ENCODE data around the gene ACOT4. TPM values are rescaled to one million over a fixed set of nuclear protein-coding genes. Genes with fewer than 3 reads are reported as not detected.

The ACOT4 gene
- total and polyA plus RNA-seq, 2 donors (not counting 3 experiments of a cell fraction or from before 2014, with no cell fraction given): 0.46 to 0.69 TPM

DNA sequence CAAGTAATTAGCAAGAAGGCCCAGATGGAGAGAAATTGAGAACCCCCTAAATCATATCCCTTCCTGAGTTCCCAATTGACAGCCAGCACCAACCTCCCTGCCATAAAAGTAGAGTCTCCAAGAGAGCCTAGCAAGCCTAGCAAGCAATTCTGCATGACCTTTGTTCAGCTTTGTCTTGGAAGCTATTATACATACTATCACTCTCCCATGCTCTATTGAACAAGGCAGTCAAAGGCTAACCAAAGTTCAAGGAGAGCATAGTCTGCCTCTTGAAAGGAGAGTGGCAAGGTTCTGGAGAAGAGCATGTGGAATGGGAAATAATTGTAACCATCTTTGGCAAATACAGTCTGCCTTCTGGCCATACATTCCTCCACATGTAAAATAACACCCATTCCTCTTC is 7.8 kb downstream of the ACOT4 start:
- no peak for DNase-seq (ENCODE audit: low read depth, low spot score)
- H3K4me2 ChIP-seq (ENCODE audit: insufficient read depth, low read length): no peak overlapping the region
- ChIA-PET POLR2A (no interaction called here), CTCF (interaction anchor here (1.7 kb wide), 1 partner anchor 26 kb away, joined by 4 read pairs; no protein-coding TSS in a partner anchor)
- no peak for TF ChIP-seq POLR2AphosphoS5 (IDR thresholded peaks at IDR 0.05; ENCODE audit: insufficient read depth, low read depth, low read length)
- TF ChIP-seq GATA2 (IDR thresholded peaks at IDR 0.05; ENCODE audit: insufficient read depth, insufficient read length, low read depth, low read length): no peak
- TF ChIP-seq FOS (IDR thresholded peaks at IDR 0.05; ENCODE audit: borderline replicate concordance, insufficient read depth, low read length): no peak
- TF ChIP-seq POLR2A (IDR thresholded peaks at IDR 0.05; ENCODE audit: low read depth, low read length): no peak
- TF ChIP-seq, protein P1, sequence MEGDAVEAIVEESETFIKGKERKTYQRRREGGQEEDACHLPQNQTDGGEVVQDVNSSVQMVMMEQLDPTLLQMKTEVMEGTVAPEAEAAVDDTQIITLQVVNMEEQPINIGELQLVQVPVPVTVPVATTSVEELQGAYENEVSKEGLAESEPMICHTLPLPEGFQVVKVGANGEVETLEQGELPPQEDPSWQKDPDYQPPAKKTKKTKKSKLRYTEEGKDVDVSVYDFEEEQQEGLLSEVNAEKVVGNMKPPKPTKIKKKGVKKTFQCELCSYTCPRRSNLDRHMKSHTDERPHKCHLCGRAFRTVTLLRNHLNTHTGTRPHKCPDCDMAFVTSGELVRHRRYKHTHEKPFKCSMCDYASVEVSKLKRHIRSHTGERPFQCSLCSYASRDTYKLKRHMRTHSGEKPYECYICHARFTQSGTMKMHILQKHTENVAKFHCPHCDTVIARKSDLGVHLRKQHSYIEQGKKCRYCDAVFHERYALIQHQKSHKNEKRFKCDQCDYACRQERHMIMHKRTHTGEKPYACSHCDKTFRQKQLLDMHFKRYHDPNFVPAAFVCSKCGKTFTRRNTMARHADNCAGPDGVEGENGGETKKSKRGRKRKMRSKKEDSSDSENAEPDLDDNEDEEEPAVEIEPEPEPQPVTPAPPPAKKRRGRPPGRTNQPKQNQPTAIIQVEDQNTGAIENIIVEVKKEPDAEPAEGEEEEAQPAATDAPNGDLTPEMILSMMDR (IDR thresholded peaks at IDR 0.05; ENCODE audit: extremely low read depth in 1 of 2, insufficient read depth in 1 of 2, low read depth in 1 of 2, low read length in 2 of 2): no peak
- TF ChIP-seq JUN (IDR thresholded peaks at IDR 0.05; ENCODE audit: borderline replicate concordance, insufficient read depth, insufficient read length, low read depth): no peak
- TF ChIP-seq, protein P2, sequence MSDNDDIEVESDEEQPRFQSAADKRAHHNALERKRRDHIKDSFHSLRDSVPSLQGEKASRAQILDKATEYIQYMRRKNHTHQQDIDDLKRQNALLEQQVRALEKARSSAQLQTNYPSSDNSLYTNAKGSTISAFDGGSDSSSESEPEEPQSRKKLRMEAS (IDR thresholded peaks at IDR 0.05; ENCODE audit: insufficient read depth, insufficient read length): no peak
- TF ChIP-seq MYC (IDR thresholded peaks at IDR 0.05; ENCODE audit: low read depth, low read length): no peak
- no peak for TF ChIP-seq EZH2 (IDR thresholded peaks at IDR 0.05; ENCODE audit: borderline replicate concordance, low read depth, low read length, severe bottlenecking)
- BruUV-seq (replicated peaks): no TSS peak
- peaks cover 0 to 2% of the 10 kb centered on the region in 2 experiments for H3K27me3 ChIP-seq (ENCODE audit: control insufficient read depth in 2 of 2, insufficient read depth in 2 of 2, low read length in 2 of 2)
- H3K79me2 ChIP-seq (ENCODE audit: control insufficient read depth, insufficient read depth, low read length): no peaks in the 10 kb centered on the region
- intact Hi-C loops (cut with micrococcal nuclease) (no loop called here), dilution Hi-C loops (cut with MboI; ENCODE audit: extremely low pct_ligation_motif_present, low sequenced_read_pairs) (no loop called here)
- no peak for FAIRE-seq
- no peaks in the 10 kb centered on the region for H3K9me3 ChIP-seq (replicated peaks; ENCODE audit: control insufficient read depth, insufficient read depth, low read length)
- H3K4me1 ChIP-seq (ENCODE audit: control insufficient read depth, extremely low read depth, insufficient read depth, low read length): no peaks in the 10 kb centered on the region
- H4K20me1 ChIP-seq (replicated peaks; ENCODE audit: control insufficient read depth, extremely low read depth, insufficient read depth, low read length): no peaks in the 10 kb centered on the region
- H3K9me1 ChIP-seq (replicated peaks; ENCODE audit: control insufficient read depth, extremely low read depth, insufficient read depth, low read length): no peaks in the 10 kb centered on the region
- no peak overlapping the region for H3K9ac ChIP-seq (replicated peaks; ENCODE audit: extremely low read depth, insufficient read depth, low read length)
- H3K4me3 ChIP-seq (replicated peaks in 1 of 3; ENCODE audit: insufficient read depth in 1 of 3, low read depth in 1 of 3, low read length in 3 of 3): no peak overlapping the region
- H2AFZ ChIP-seq (ENCODE audit: low read depth, low read length): no peak overlapping the region
- no peaks in the 10 kb centered on the region for H3K36me3 ChIP-seq (ENCODE audit: control insufficient read depth in 2 of 2, extremely low read depth in 1 of 2, insufficient read depth in 2 of 2, low read length in 2 of 2)
- H3K27ac ChIP-seq (ENCODE audit: insufficient read depth, low read depth, low read length): no peak overlapping the region
